NCI-H510A (cell line): Measurements from ENCODE around the gene GPATCH3.
A peak's percentile ranks its signal among the peaks of the same experiment; 100 is the strongest.
"Not testable (repeated sequence)": the region's sequence is repeated elsewhere in the genome, so short reads cannot be mapped to it uniquely, and the experiment has no call there.

Experiments used
- DNase-seq: peaks from one replicate; lab custom pipeline; 2025; lab: John Stamatoyannopoulos, UW

Gene GPATCH3

GRCh38 chr1:26864610-26865480 lies 35.4 kb downstream of the GPATCH3 start:
- peak; percentile 96 for DNase-seq

GRCh38 chr1:26863685-26864077 lies 36.6 kb downstream of the GPATCH3 start:
- no peak for DNase-seq

- DNase-seq, result peak; percentile 92
Observed at GRCh38 chr1:26862781-26863684, 37.2 kb downstream of the GPATCH3 start, which contains the start of gene SFN. SFN (plus strand) TSS chr1:26863149; CDS start chr1:26863213, 64 bp downstream.

- no peak for DNase-seq
Observed at GRCh38 chr1:26861889-26862378, 38.3 kb downstream of the GPATCH3 start.

GRCh38 chr1:26861286-26861701 lies 39.0 kb downstream of the GPATCH3 start:
- no peak for DNase-seq

GRCh38 chr1:26858891-26859640 lies 41.2 kb downstream of the GPATCH3 start:
- no peak for DNase-seq

GRCh38 chr1:26858160-26858559 lies 42.1 kb downstream of the GPATCH3 start:
- no peak for DNase-seq

GRCh38 chr1:26857473-26858060 lies 42.7 kb downstream of the GPATCH3 start:
- DNase-seq, result no peak

- DNase-seq, result no peak
Observed at GRCh38 chr1:26856604-26857469, 43.4 kb downstream of the GPATCH3 start.

- DNase-seq, result no peak
Observed at GRCh38 chr1:26856181-26856580, 44.1 kb downstream of the GPATCH3 start.

- DNase-seq, result no peak
Observed at GRCh38 chr1:26855636-26856035, 44.6 kb downstream of the GPATCH3 start.

- no peak for DNase-seq
Observed at GRCh38 chr1:26854906-26855305, 45.4 kb downstream of the GPATCH3 start.

GRCh38 chr1:26853600-26853999 lies 46.7 kb downstream of the GPATCH3 start:
- no peak for DNase-seq

GRCh38 chr1:26853156-26853555 lies 47.1 kb downstream of the GPATCH3 start:
- DNase-seq, result no peak

GRCh38 chr1:26852701-26853100 lies 47.6 kb downstream of the GPATCH3 start:
- DNase-seq, result no peak

GRCh38 chr1:26851106-26851684 lies 49.1 kb downstream of the GPATCH3 start:
- no peak for DNase-seq

GRCh38 chr1:26848941-26849774 lies 51.1 kb downstream of the GPATCH3 start:
- no peak for DNase-seq

- no peak for DNase-seq
Observed at GRCh38 chr1:26848499-26848898, 51.8 kb downstream of the GPATCH3 start.

GRCh38 chr1:26847826-26848225 lies 52.4 kb downstream of the GPATCH3 start:
- DNase-seq, result not testable (repeated sequence)
